ENCODE results near the gene CAMP. TPM values are rescaled to one million over a fixed set of nuclear protein-coding genes. Genes with fewer than 3 reads are reported as not detected.

Gene CAMP
- total RNA-seq, 2 experiments from 2014 or later: not detected

- H3K4me3 ChIP-seq (ENCODE audit: low read length): no peak overlapping the region
- H3K36me3 ChIP-seq (ENCODE audit: insufficient read depth, low read length): peaks cover 2% of the 10 kb centered on the region
- DNase-seq: peak; percentile 23 to 82 (median 42)
- Mint-ChIP-seq H3K36me3 (ENCODE audit: low read depth) (no peaks in the 10 kb centered on the region), H3K27ac (no peak overlapping the region), H3K4me1 (ENCODE audit: low read depth) (peaks cover 24% of the 10 kb centered on the region), H3K4me3 (no peak overlapping the region), H3K9me3 (no peaks in the 10 kb centered on the region), H3K27me3 (no peaks in the 10 kb centered on the region)
- peak; percentile 35 for ATAC-seq (ENCODE audit: poor library complexity)
- TF ChIP-seq CTCF (IDR thresholded peaks at IDR 0.05): peak; percentile 73
- H3K4me1 ChIP-seq (ENCODE audit: insufficient read depth, low read length): peaks cover 21% of the 10 kb centered on the region
- POLR2A ChIA-PET: interaction anchor here (2.1 kb wide), 1 partner anchor 162 kb away, joined by 11 read pairs; no protein-coding TSS in a partner anchor
- no peaks in the 10 kb centered on the region for H3K9me3 ChIP-seq (ENCODE audit: control insufficient read depth in 1 of 2, insufficient read depth in 1 of 2, low read length in 2 of 2)
- no peak overlapping the region for H3K27ac ChIP-seq (ENCODE audit: low read depth in 1 of 2, low read length in 2 of 2)
- intact Hi-C loops (cut with DNase I, micrococcal nuclease): loop anchor here (1.0 to 5.0 kb wide), 4 partner anchors 128 to 275 kb away; partner anchors contain the start of gene SHISA5 (in 1 of the 2)
- no peaks in the 10 kb centered on the region for H3K27me3 ChIP-seq (ENCODE audit: control insufficient read depth in 1 of 2, insufficient read depth in 2 of 2, low read length in 2 of 2)
- CTCF ChIA-PET: interaction anchor here (0.6 to 3.0 kb wide), 15 partner anchors 11 to 285 kb away, joined by 3 to 31 read pairs (median 3); partner anchors contain the start of genes CCDC51, CDC25A, NME6 and TMA7
Observed at GRCh38 chr3:48273594-48274211, 50.4 kb downstream of the CAMP start.

- no peaks in the 10 kb centered on the region for H3K36me3 Mint-ChIP-seq (ENCODE audit: low read depth)
- H3K9me3 Mint-ChIP-seq: no peaks in the 10 kb centered on the region
- ChIA-PET POLR2A (interaction anchor here (2.1 kb wide), 1 partner anchor 161 kb away, joined by 11 read pairs; no protein-coding TSS in a partner anchor), CTCF (interaction anchor here (1.0 to 3.0 kb wide), 5 partner anchors 20 to 275 kb away, joined by 3 to 31 read pairs (median 3); partner anchors contain the start of gene CDC25A)
- ATAC-seq (ENCODE audit: poor library complexity) (no peak), DNase-seq (no peak)
- no peak overlapping the region for H3K4me3 ChIP-seq (ENCODE audit: low read length)
- H3K4me1 Mint-ChIP-seq (ENCODE audit: low read depth): peaks cover 16% of the 10 kb centered on the region
- no peak overlapping the region for H3K27ac Mint-ChIP-seq
- peaks cover 13% of the 10 kb centered on the region for H3K4me1 ChIP-seq (ENCODE audit: insufficient read depth, low read length)
- no peaks in the 10 kb centered on the region for H3K27me3 ChIP-seq (ENCODE audit: control insufficient read depth in 1 of 2, insufficient read depth in 2 of 2, low read length in 2 of 2)
- peaks cover 2% of the 10 kb centered on the region for H3K36me3 ChIP-seq (ENCODE audit: insufficient read depth, low read length)
- TF ChIP-seq CTCF (IDR thresholded peaks at IDR 0.05): no peak
- H3K9me3 ChIP-seq (ENCODE audit: control insufficient read depth in 1 of 2, insufficient read depth in 1 of 2, low read length in 2 of 2): no peaks in the 10 kb centered on the region
- H3K4me3 Mint-ChIP-seq: no peak overlapping the region
- no peaks in the 10 kb centered on the region for H3K27me3 Mint-ChIP-seq
- H3K27ac ChIP-seq (ENCODE audit: low read depth in 1 of 2, low read length in 2 of 2): no peak overlapping the region
- intact Hi-C loops (cut with DNase I, micrococcal nuclease): loop anchor here in 1 of 2 experiments (5.0 kb wide), 1 partner anchor 228 kb away; the partner anchor contains the start of gene SHISA5
Observed at GRCh38 chr3:48274452-48274851, 51.2 kb downstream of the CAMP start.

Small RNA genes lying within 50 kb of the gene (microRNA-seq; reads per million reads assigned to microRNA genes)
- 13.0 reads per million, percentile 43 among the genes with 10 or more reads in this experiment for gene MIR4443 (ENCODE audit: borderline microRNAs expressed, borderline replicate concordance)

Other genes starting within 250 kb of the CAMP start
- 10 to 100 TPM; 42.2 to 42.6 TPM for gene MAP4, start 207.1 kb upstream of the CAMP start, total RNA-seq
- under 1 TPM in 1 of 2 experiments, not detected in 1; 0.14 TPM for gene CDC25A, start 35.1 kb upstream of the CAMP start, total RNA-seq
- gene ZNF589, start 17.6 kb downstream of the CAMP start, total RNA-seq: 10 to 100 TPM; 18.3 to 20.5 TPM
- 1 to 10 TPM; 7.5 to 8.7 TPM for gene NME6, start 77.9 kb downstream of the CAMP start, total RNA-seq
- not detected for gene SPINK8, start 110.2 kb downstream of the CAMP start, total RNA-seq
- not detected for gene FBXW12, start 148.7 kb downstream of the CAMP start, total RNA-seq
- gene PLXNB1, start 206.6 kb downstream of the CAMP start, total RNA-seq: 1 to 10 TPM; 1.1 to 2.0 TPM
- gene CCDC51, start 216.6 kb downstream of the CAMP start, total RNA-seq: 1 to 10 TPM; 5.5 to 5.8 TPM
- gene TMA7, start 216.8 kb downstream of the CAMP start, total RNA-seq: 100 to 1,000 TPM; 289 to 297 TPM
- 10 to 100 TPM in 1 of 2 experiments, 1 to 10 TPM in 1; 8.8 to 10.3 TPM for gene ATRIP, start 223.2 kb downstream of the CAMP start, total RNA-seq